ENCODE results near the gene NEDD9.

NEDD9 gene, protein sequence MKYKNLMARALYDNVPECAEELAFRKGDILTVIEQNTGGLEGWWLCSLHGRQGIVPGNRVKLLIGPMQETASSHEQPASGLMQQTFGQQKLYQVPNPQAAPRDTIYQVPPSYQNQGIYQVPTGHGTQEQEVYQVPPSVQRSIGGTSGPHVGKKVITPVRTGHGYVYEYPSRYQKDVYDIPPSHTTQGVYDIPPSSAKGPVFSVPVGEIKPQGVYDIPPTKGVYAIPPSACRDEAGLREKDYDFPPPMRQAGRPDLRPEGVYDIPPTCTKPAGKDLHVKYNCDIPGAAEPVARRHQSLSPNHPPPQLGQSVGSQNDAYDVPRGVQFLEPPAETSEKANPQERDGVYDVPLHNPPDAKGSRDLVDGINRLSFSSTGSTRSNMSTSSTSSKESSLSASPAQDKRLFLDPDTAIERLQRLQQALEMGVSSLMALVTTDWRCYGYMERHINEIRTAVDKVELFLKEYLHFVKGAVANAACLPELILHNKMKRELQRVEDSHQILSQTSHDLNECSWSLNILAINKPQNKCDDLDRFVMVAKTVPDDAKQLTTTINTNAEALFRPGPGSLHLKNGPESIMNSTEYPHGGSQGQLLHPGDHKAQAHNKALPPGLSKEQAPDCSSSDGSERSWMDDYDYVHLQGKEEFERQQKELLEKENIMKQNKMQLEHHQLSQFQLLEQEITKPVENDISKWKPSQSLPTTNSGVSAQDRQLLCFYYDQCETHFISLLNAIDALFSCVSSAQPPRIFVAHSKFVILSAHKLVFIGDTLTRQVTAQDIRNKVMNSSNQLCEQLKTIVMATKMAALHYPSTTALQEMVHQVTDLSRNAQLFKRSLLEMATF

DNA sequence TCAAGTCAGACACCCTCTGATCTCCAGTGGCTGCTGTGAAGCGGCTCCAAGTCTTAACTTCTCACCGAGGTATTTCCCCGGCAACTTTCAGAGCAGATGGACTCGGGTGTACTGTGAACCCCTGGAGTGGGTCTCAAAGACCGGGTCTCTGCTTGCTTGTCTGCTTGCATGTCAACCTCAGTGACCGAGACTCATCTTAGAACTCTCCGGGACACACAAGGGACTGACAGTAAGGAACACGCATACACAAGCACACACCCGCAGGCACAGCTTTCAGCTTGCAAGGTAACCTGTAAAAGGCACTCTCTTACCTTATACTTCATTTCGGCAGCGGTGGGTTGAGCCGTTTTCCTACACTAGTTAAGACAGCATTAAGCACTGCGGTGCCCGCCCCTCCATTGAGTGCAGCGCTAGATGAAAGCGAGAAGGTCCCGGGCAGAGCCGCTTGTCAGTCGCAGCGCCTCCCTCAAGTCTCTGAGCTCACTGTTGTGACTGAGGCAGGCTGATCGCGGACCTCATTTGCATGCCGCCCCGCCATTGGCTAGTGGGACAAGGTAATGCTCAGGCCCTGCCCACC lies at the start of gene NEDD9:
TSS of gene NEDD9 (minus strand) at position 476 of the 577 bp plus-strand sequence. CDS start at position 323, 153 bp downstream.
- Mint-ChIP-seq H3K36me3 (peaks cover 7% of the 10 kb centered on the region), H3K27ac (peak within 1 kb of the TSS; percentile 92), H3K9me3 (no peaks in the 10 kb centered on the region), H3K4me3 (peak within 1 kb of the TSS; percentile 87), H3K4me1 (peaks cover 74% of the 10 kb centered on the region), H3K27me3 (no peaks in the 10 kb centered on the region)

DNA sequence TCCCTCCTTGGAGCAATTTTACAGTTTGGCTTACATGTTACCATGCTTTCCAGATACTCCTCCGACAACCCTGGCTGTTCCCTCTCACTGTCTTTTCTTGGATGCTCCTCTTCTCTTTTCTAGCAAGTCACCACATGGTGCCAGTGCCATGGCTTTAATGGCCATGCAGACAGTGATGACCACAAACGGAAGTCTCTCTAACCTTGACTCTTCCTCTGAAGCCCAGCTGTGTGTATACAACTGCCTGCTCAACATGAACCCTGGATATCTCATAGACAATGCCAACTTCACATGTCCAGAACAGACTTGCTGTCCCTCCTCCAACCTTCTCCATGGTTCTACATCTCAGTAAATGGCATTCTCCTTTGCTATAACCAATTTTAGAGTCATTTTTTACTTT lies 49.8 kb upstream of the NEDD9 start:
- Mint-ChIP-seq H3K27ac (no peak overlapping the region), H3K36me3 (peaks cover 20% of the 10 kb centered on the region), H3K9me3 (no peaks in the 10 kb centered on the region), H3K27me3 (no peaks in the 10 kb centered on the region), H3K4me3 (no peak overlapping the region), H3K4me1 (peaks cover 25% of the 10 kb centered on the region)

DNA sequence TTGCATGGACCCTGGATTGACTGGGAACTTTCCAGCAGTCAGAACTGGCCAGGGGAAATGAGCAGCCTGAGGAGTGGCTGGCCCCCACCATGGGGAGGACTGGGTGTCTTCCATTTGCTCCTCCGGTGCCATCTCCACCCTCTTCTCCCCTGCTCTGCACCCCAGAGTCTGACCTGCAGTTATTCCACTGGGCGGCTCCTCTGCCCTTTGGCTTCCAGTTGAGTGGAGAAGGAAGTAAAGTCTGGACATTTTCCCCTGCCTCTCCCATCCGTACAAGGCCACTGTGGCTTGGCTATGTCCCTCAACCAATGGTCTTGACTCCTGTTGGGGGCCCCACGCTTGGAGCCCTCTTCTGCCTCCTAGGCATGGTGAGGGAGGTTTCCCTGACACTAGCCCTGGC lies 47.9 kb upstream of the NEDD9 start:
- Mint-ChIP-seq H3K36me3 (peaks cover 14% of the 10 kb centered on the region), H3K4me3 (no peak overlapping the region), H3K9me3 (no peaks in the 10 kb centered on the region), H3K27ac (no peak overlapping the region), H3K4me1 (peaks cover 43% of the 10 kb centered on the region), H3K27me3 (no peaks in the 10 kb centered on the region)

DNA sequence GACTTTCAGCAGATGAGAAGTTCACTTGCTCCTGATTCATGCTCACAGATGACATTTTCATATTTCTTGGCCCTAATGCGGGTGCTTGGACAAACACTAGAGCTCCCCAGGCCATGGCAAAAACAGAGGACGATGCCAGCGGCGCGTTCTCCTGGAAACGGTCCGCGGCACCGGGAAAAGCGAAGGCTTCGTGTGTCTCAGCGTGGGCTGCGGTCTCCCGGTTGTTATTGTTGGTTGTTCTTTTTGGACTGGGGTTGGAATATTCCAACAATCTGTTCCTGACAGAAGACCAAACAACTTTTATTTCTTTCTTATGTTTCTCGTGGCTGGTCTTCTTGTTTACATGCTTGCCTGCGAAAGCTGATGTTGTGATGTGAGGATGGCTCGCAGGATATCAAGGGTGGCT lies 46.8 kb upstream of the NEDD9 start:
- peaks cover 17% of the 10 kb centered on the region for H3K36me3 Mint-ChIP-seq
- H3K4me1 Mint-ChIP-seq: peaks cover 52% of the 10 kb centered on the region
- H3K4me3 Mint-ChIP-seq: no peak overlapping the region
- no peak overlapping the region for H3K27ac Mint-ChIP-seq
- H3K9me3 Mint-ChIP-seq: no peaks in the 10 kb centered on the region
- H3K27me3 Mint-ChIP-seq: no peaks in the 10 kb centered on the region

DNA sequence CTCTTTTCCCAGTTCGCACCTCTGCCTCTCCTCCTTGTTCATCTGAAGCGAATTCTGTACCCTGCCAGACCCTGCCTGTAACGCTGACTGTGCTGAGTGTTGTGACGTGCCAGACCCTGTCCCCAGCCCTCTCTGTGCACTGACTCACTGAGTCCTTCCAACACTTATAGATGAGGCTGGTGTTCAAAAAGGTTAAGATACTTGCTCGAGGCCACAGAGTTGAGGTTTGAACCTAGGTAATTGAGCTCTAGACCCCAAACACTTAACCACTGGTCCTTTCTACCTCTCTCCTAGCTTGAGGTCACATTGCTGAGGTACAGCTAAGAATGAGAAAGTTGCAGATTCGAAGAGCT lies 45.7 kb upstream of the NEDD9 start:
- Mint-ChIP-seq H3K9me3 (no peaks in the 10 kb centered on the region), H3K27me3 (no peaks in the 10 kb centered on the region), H3K36me3 (peaks cover 20% of the 10 kb centered on the region), H3K4me1 (peaks cover 52% of the 10 kb centered on the region), H3K27ac (peak overlapping the region; percentile 1), H3K4me3 (no peak overlapping the region)

DNA sequence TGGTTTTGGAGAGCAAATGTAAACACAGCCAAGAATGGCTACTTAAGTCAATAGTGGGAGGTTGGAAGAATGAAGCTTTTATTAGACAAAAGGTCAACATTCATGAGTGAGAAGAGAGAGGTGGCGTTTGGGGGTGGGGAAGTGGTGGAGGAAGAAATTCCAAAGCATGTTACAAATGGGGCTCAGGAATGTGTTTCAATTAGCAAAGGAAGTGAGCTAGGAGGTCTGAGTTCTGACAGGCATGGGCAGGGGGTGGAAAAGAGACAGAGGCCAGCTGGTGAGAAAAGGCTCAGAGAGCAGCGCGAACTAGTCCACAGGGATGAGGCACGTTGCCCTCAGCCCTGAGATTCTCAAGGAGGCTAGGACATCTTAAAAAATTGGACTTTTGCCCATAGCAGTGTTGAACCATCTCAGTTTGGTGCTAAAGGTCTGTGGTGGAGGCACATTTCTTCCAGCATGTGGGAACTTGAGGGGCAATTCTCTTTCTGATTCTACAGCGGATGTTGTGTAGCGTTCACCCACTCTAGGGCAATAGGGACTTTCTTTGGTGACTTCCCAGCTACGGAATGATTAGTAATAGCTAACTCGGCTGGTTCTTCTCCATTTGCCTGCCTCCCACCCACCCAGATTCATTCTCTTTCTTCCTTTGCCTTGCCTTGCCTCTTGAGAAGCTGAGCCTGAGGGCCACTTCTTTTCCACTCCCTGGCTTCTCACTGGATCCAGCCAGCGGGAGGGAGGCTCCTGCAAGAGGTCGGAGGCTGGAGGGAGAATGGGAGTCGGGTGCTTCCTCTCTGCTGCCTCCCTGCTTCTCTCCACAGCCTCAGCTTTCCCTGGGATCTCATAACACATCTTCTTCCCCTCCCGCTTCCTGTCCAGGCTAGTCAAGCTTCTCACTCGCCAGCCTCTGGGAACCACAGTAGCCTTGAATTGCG lies 45.1 kb upstream of the NEDD9 start:
- no peaks in the 10 kb centered on the region for H3K9me3 Mint-ChIP-seq
- peaks cover 52% of the 10 kb centered on the region for H3K4me1 Mint-ChIP-seq
- no peaks in the 10 kb centered on the region for H3K27me3 Mint-ChIP-seq
- H3K27ac Mint-ChIP-seq: peak overlapping the region; percentile 39
- peaks cover 20% of the 10 kb centered on the region for H3K36me3 Mint-ChIP-seq
- no peak overlapping the region for H3K4me3 Mint-ChIP-seq

DNA sequence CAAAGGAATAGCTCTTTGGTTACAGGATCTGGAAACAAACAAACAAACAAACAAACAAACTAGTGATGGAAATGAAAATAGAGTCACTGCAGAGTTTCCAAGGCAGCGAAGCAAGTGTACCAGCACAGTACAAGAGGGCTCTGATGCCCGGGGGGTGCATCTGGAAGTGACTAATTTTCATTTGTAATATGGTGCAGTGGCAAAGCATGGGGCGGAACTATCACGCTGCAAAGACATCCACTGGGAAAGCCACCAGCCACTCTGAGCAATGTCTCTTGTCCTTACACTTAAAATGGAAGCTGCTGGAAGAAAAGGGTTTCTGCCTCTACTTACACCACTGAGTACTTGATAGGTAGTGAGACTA lies 44.4 kb upstream of the NEDD9 start:
- H3K4me3 Mint-ChIP-seq: no peak overlapping the region
- peak overlapping the region; percentile 39 for H3K27ac Mint-ChIP-seq
- H3K27me3 Mint-ChIP-seq: no peaks in the 10 kb centered on the region
- no peaks in the 10 kb centered on the region for H3K9me3 Mint-ChIP-seq
- peaks cover 24% of the 10 kb centered on the region for H3K36me3 Mint-ChIP-seq
- H3K4me1 Mint-ChIP-seq: peaks cover 52% of the 10 kb centered on the region

DNA sequence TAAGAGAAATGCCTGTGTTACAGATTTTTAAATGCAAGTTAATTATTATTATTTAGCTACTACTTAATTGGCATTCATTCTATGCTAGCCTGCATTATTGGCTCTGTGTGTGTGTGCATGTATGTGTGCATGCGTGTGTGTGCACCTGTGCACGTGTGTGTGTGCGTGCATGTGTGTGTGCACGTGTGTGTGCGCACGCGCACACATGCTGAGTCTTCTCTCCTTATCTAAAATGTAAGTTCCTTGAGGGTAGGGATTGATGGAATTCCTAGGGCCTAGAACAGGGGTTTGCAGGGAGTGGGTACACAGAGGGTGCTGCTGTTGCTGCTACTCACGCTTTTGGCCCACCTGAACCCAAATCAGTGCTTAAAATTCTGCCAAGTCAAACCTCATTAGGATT lies 43.8 kb upstream of the NEDD9 start:
- H3K4me3 Mint-ChIP-seq: no peak overlapping the region
- no peaks in the 10 kb centered on the region for H3K27me3 Mint-ChIP-seq
- H3K36me3 Mint-ChIP-seq: peaks cover 27% of the 10 kb centered on the region
- peaks cover 51% of the 10 kb centered on the region for H3K4me1 Mint-ChIP-seq
- no peak overlapping the region for H3K27ac Mint-ChIP-seq
- H3K9me3 Mint-ChIP-seq: no peaks in the 10 kb centered on the region

DNA sequence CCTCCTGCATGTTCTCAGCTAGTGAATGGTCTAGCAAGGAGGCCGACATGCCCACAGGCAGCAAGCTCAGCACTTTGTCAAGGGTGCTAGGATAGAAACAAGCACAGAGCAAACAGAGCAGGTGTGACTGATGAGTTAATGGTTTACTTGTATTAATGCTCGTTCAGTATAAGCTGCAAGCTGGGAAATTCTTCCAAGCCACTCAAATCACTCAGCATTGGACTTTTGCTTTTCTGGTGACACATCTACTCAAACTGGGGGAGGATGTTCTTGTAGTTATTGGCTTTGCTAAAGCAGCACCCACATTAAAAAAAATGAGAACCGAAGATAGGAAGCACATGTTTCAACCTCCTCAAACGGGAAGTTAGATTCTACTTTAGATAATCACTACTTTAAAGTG lies 43.1 kb upstream of the NEDD9 start:
- Mint-ChIP-seq H3K36me3 (peaks cover 24% of the 10 kb centered on the region), H3K27me3 (no peaks in the 10 kb centered on the region), H3K27ac (peak overlapping the region; percentile 68), H3K9me3 (no peaks in the 10 kb centered on the region), H3K4me1 (peaks cover 45% of the 10 kb centered on the region), H3K4me3 (no peak overlapping the region)

DNA sequence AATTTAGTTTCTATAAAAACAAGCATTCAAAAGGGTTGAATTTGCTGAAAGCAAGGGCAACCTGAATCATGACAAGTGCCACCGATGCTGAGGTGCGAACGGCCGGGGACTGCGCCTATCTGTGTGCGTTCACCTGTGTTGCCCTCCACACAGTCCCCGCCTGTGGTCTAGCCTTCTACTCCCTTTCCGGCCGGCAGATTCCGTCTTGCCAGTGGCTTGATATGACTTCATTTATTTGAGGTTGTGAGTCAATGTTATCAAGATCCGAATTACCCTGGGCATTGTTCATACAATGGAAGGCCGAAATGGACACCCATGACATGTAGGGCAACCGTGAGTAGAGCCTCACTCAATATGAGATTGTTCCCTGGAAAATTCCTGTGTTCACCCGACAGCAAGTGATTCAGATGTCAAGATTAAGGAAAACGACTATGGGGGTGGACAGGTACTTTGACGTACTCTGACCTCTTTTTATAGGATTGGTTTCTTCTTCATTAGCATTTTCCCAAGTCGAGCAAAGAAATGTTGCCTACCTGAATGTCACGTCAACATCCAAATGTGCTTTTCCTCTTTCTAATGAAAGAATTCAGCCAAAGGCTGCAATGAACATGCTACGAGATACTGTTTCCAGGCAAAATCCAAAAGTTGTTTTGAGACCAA lies 41.1 kb upstream of the NEDD9 start:
- H3K27me3 Mint-ChIP-seq: no peaks in the 10 kb centered on the region
- no peak overlapping the region for H3K4me3 Mint-ChIP-seq
- no peak overlapping the region for H3K27ac Mint-ChIP-seq
- peaks cover 38% of the 10 kb centered on the region for H3K4me1 Mint-ChIP-seq
- H3K36me3 Mint-ChIP-seq: peaks cover 17% of the 10 kb centered on the region
- no peaks in the 10 kb centered on the region for H3K9me3 Mint-ChIP-seq

DNA sequence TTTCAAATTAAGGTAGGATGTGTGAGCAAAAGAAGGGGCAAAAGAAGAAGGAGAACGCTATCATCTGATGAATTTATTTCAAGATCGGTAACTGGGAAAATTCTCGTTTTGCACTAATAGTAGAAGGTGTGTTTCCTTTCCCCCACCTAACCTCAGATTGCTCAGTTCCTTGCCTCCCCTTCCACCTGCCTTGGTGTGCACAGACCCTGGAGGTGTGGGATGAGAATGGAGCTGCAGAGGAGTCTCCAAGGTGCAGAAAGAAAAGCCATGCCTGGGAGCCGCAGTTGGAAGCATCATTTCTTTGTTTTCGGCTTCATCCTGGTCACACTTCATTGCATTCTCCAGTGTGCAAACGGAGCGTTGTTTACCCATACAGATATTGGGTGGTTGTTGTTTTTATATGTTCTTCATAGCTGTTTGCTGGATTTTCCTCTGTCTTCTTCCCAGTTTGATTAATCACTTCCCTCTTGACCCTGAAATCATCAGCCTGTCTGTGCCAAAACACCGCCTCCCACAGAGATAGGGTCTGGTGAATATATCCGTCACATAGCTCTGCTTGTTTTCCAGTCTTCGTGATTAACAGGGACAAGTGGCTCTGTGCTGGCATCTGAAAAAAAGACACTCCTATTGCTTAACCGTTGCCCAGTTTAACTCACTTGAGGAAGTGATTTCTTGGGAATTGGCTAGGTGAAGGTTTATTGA lies 40.2 kb upstream of the NEDD9 start:
- Mint-ChIP-seq H3K4me1 (peaks cover 29% of the 10 kb centered on the region), H3K27me3 (no peaks in the 10 kb centered on the region), H3K27ac (no peak overlapping the region), H3K4me3 (no peak overlapping the region), H3K36me3 (peaks cover 15% of the 10 kb centered on the region), H3K9me3 (no peaks in the 10 kb centered on the region)

DNA sequence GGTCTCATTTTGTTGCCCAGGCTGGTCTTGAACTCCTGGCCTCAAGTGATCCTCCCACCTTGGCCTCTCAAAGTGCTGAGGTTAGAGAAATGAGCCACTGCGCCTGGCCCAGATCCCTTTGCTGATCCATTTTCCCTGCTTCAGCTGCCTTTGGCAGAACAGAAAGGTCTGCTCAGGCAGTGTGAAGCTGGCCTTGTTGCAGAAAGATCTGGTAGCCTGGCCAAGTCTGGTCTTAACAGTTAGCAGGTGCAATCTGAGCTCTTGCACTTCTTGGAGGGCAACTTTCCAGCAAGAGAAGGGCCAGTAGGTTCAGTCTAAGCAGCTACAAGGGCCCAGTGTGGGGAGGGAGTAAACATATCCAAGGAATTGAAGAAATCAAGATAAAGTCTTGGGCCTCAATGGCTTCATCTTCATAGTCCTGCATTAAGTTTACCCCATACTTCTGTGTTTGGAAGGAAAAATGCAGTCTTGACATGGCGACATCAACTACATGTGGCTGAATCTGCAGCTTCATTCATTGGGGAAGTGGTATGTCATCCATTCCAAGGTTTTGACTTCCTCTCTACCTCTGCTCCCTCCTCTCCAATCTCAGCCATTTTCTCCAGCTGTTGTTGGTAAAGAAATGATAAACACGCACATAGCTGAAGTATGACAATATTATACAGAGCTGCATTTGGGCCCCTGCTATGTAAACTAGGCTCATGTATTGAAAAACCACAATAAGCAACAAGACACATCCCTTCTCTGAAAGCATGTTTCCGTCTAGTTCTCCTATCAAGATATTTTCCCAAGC lies 39.0 kb upstream of the NEDD9 start:
- H3K27ac Mint-ChIP-seq: no peak overlapping the region
- H3K4me3 Mint-ChIP-seq: no peak overlapping the region
- H3K9me3 Mint-ChIP-seq: no peaks in the 10 kb centered on the region
- H3K27me3 Mint-ChIP-seq: no peaks in the 10 kb centered on the region
- H3K4me1 Mint-ChIP-seq: peaks cover 18% of the 10 kb centered on the region
- H3K36me3 Mint-ChIP-seq: peaks cover 15% of the 10 kb centered on the region

DNA sequence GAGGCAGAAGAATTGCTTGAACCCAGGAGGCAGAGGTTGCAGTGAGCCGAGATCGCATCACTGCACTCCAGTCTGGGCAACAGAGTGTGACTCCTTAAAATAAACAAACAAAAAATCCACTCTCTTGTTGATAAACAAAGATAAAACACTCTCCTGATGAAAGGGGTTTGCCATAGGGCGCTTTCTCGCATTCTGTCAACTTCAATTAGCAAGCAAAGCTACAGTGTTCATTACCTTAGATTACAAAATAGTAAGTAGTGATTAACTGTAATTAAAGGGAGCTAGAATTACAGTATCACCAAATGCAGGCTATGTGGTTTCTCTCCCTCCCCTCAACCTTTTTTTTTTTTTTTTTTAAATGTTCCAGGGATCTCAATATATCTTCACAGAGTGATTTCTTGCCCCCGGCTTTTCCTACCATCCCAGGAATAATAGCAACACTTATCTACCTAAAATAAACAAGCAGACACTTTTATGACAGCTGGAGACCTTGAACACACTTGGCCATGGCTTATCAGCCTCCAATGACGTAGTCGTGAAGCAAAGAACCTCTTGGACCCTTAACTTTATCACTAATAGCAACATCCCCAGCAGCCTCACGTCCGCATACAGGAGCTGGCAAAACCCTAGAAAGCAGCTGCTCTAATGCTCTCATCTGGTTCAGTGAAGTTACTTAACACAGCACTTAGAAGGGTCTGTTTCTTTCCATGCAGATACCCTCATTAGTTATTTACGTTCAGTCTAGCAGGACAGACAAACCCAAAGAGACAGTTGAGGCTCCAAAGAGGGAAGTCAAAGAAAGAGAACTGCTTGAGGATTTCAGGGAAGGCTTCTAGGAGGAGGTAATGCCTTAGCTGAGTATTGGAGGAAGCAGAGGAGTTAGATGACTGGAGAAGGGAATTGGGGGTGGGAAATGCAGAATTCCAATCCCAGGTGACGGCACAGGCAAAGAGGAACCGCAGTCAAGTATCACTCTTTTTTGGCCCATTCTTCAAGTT lies 37.9 kb upstream of the NEDD9 start:
- Mint-ChIP-seq H3K9me3 (no peaks in the 10 kb centered on the region), H3K4me1 (peaks cover 7% of the 10 kb centered on the region), H3K36me3 (peaks cover 20% of the 10 kb centered on the region), H3K4me3 (no peak overlapping the region), H3K27me3 (no peaks in the 10 kb centered on the region), H3K27ac (no peak overlapping the region)
